HG02798 (cell line): ENCODE measurements around the gene SOS2.

Experiments
- ATAC-seq: cut with Tn5 transposase; IDR thresholded peaks from one replicate; pipeline ENCODE4 v1.9.1; 2021; ENCODE audit warnings: mild to moderate bottlenecking; ENCODE audit not compliant: unreplicated experiment, poor library complexity

Gene SOS2

DNA sequence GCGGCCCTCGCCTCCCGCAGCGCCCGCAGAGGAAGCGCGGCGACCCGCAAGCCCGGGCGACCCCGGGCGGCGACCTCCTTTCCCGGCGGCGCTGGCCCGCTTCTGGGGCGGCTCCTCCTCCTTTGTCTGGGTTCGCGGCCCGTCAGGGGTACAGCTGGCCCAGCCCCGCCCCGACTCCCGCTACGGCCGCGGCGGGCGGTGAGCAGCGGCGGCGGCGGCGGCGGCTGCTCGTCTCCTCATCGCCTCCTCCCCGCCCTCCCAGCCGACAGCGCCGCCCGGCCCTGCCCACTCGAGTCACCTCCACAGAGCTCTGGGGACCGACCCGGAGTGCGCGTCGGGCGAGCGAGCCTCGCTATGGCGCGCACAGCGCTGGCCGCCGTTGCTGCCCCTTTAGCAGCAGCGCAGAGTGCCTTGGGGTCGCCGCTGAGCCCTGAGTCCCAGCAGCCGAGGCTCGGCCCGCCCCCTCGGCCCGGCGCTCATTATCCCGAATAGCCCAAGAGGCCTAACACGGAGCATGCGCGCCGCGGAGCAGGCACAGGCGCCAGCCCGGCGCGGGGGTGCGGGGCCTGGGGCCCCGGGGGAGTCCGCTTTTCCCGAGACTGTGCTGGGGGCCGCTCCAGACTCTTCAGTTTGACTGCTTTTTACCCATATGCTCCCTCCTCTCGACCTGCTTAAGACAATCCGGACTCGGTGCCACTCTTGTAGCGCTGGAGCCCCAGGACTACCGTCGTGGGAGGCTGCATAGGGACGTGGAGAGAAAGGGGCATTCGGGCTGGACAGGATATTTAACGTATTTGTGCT, at the start of gene SOS2:
SOS2 (minus strand) TSS at position 104 of the 801 bp plus-strand sequence. CDS start 295 bp downstream, outside the sequence.
- ATAC-seq: peak; percentile 91

DNA sequence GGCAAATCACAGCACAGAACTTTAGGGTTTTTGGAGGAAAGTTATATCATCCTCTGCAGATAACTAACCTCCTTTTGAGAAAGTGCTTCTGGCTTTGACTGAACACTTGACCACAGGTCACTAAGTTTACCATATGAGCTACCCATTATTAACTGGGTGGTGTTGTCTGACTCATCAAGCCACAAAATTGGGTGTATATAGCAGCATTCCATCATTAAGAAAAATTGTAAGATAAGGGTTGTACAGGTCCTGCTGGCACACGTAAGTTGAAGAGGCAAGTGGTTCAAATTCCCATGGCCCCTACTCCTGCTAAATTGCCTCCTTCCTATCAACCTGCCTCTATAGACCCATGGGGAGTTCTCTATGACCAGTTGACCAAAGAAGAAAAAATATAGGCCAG, 41.1 kb upstream of the SOS2 start:
- ATAC-seq: no peak

DNA sequence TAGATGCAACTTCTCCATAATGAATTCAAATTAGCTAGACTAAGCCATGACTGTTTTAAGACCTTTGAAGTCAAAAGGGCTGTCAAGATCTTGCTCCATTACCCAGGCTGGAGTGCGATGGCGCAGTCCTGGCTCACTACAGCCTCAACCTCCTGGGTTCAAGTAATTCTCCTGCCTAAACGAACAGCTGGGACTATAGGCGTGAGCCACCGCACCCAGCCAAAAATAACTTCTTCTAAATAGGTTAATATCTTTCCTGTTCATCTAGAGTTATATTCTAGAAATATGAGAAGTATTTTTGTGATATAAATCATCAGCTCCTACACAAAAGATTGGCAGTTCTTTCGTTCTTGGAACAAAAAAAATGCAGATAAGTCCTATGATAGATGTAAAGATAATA, 39.6 kb upstream of the SOS2 start:
- no peak for ATAC-seq

DNA sequence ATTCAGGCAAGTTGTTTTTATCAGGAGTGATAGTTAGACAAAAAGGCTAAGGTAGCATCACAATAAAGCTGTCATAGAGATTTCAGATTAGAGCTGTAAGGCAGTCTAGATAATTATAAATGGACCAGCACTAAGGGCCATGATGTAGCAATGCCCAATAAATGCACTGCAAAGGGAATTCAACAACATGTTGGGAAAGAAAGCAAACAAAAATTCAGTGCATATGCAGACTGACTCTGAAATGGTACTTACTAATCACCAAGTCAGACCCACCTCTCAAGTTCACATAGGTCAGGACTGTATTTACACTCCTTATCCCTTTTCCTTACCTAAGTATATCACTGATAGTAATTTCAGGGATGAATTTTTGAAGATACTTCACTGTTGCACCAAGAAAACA, 33.7 kb upstream of the SOS2 start:
- no peak for ATAC-seq

DNA sequence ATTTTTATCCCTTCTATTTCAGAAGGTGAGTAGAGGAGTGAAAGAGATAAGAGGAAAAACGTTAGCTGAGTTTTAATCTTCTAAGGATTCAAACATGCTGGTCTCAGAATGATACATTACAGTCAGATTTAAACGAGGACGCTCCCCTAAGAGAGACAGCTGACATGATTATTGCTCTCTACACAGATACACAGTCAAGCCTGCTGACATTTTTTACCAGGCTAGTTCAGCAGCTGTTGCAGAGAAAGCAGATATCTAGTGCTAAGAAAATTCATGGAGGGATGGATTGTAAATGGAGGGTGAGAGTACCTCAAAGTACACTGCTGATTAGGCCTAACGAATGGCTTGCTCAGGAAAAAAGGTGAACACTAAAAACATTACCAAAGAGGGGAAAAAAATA, 31.9 kb upstream of the SOS2 start:
- ATAC-seq: no peak

DNA sequence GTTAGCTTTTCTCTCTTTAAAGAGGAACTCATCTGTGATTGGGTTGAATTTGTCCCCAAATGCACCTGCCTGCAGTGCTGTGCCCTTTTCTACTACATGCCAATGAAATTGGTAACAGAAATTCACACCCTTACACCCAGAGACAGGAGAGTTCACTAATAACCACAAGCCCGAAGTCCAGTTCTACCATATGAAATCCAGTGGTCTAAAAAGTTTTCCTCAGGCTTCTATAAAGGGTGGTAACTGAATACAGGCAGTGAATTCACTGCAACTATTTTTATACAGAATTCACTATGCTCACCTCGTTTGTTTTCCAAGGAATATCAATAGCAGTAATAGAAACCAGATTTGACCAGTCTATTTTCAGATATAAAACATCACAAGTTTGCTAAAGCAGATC, 31.5 kb upstream of the SOS2 start:
- no peak for ATAC-seq

DNA sequence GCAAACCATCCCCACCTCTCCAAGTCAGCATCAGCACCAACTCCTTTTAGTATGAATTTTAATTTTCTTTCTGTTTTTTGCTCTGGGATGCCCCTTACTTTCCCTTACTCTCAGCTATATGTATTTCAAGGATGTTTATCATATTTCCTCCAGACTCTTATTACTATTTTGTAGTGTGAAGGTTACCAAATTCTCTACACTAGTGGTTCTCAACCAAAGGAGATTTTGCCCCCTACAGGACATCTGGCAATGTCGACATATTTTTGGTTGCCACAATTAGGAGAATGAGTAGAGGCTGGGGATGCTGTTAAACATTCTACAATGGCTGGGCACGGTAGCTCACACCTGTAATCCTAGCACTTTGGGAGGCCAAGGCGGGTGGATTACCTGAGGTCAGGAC, 29.1 kb upstream of the SOS2 start:
- ATAC-seq: no peak

DNA sequence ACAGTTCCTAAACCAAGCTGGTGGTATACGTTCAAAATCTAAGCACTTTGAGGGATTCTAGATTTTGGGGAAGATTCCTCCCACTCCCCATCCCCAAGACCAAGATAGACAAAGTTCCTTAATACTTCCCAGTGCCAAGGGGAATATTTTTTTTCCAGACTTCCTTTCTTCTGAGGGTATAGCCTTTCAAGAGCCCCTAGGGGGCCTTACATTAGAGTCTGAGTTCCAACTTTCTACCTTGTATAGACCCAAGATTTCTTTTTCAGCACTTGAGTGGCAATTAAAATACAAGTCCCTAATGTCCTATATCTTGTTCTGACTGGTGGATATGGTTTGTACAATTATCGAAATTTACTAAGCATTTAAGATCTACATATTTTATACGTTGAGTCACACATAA, 28.7 kb upstream of the SOS2 start:
- ATAC-seq: no peak

DNA sequence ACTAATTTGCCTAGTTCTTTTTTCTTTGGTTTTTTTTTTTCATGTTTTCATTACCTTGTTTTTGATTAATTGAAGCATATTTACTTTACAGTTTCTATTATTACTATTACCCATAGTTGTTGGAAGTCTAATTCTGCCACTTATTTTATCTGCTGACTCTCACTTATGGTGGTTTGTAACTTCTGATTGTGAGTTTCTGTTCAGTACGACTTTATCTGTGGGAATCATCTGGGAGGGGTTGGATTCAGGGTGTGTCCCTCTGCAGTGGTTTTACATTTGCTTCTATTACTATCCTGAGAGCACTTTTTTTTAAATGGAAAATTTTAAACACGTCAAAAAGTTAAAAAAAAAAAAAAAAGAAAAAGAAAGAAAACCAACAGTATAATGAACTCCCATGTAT, 26.4 kb upstream of the SOS2 start:
- ATAC-seq: no peak

DNA sequence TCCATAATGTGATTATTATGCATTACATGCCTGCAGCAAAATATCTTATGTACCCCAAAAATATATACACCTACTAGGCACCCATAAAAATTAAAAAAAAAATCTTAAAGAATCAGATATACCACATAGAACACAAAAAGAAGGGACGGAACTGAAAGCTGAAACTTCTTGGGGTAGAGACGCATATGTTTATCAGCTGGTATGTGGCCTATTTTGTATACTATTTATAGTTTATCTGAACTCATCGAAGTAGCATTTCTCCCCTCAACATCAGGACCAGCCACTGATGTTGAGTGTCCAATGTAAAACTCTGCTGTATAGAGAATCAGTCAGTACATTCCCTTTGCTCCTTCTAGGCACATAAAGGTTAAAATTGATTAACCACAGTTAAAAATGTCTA, 22.9 kb upstream of the SOS2 start:
- no peak for ATAC-seq

DNA sequence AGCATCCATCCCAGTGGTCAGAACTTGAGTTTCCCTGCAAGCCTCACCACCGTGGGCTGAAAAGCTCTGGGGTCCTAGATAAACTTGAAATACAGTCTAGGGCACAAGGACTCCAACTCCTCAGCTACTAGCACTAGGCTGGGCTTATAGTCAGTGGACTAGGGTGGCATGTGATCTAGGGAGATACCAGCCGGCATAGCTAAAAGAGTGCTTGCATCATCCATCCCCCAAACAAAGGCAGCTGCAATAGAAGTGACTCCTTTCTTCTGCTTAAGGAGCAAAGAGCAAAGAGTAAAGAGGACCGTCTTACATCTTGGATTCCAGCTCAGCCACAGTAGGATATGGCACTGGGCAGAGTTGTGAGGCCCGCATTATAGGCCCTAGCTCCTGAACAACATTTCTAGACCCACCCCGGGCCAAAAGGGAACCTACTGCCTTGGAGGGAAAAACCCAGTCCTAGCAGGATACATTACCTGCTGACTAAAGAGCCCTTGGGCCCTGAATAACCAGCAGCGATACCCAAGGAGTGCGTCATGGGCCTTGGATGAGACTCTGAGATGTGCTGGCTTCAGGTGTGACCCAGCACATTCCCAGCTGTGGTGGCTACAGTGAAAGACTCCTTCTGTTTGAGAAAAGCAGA, 17.9 kb upstream of the SOS2 start:
- no peak for ATAC-seq

DNA sequence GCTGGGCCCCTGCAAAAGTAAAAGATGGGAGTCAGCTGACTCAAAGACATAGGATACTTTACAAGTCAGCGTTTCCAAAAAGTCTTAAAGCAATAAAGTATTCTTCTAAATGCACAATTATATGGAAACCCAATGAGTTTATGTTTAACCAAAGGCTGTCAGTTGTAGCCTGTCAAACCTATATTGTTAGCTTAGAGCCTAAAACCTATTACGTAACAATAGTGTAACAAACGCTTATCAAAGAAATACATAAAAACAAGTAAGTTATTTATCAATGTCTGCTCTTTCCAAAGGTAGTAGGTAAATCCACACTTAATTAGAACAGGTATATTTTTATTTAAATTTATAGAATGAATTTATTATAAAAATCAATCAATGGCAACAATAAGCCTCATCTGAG, 15.9 kb upstream of the SOS2 start:
- no peak for ATAC-seq

DNA sequence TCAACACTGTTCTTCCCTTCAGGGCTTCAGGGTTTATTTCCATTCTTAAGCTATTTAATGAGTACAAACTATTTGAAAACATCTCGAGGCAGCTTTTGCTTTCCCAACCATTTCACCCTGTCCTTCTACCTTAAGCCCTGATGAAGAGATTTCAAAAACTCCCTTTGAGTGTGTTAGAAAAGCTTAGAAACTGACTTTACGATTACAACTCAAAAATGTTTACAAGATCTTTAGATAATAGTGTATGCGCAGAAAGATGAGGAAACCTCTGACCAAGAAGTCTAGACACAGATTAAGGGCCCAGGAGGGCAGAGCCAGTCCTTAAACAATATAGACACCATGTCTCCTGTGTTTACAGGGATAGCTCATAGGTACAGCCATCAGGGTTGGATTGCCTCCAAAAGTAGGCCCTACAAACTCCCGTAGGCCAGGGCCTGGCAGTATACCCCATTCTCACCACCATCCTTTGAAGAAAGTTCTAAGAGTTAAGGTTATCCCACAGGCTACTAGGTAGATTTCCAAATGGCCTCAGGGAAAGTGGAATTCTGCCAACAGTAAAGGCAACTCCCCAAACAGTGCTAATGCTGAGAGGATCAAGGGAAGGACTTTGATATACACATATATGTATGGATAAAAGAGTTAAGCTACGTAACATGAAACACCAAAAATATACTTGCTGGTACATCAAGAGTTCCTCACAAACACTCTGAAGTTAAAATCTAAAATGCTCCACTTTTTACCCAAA, 11.4 kb upstream of the SOS2 start:
- ATAC-seq: no peak

DNA sequence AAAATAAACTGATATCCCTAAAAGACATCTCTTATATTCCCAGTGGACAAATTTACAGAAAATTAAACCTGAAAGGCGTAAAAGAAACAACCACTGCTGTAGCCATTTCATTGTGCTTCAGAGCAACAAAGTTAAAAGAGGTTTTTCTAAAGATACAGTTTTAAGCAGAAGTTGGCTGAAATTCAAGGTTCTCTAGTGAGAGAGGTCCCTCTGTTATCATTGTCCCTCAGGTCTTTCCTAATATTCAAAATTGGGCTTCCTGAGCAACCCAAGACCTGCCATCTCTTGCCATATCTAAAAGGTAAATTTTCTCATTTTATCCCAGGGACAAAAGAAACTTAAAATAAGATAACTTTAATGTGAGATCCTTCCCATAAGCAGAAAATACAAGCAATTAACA, 10.7 kb upstream of the SOS2 start:
- no peak for ATAC-seq

DNA sequence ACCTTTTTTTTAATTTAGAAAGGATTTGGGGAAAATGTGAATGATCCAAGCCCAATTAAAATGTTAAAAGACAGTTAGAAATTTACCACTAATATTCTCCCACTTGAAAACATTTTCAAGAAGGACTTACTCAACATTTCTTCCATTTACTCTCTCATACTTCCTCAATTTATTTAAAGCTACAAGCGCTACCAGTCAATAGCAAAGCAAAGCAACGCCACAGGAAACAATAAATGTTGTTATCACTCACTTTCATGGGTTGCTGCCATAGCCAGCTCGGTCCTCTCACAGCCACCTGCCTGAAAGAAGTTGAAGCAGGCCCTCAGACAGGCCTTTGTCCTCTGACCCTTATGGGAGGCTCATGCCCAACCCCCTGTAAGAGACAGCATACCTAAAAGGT, 6.0 kb upstream of the SOS2 start:
- no peak for ATAC-seq

DNA sequence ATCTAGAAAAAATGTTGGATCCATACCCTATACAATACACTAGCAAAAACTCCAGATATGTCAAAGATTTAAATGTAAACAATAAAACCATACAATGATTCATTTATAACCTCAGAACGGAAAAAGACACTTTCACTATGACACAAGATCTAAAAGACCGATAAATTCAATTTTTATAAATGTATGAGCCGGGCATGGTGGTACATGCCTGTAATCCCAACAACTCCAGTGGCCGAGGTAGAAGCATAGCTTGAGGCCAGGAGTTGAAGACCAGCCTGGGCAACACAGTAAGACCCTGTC, 2.5 kb upstream of the SOS2 start:
- no peak for ATAC-seq

DNA sequence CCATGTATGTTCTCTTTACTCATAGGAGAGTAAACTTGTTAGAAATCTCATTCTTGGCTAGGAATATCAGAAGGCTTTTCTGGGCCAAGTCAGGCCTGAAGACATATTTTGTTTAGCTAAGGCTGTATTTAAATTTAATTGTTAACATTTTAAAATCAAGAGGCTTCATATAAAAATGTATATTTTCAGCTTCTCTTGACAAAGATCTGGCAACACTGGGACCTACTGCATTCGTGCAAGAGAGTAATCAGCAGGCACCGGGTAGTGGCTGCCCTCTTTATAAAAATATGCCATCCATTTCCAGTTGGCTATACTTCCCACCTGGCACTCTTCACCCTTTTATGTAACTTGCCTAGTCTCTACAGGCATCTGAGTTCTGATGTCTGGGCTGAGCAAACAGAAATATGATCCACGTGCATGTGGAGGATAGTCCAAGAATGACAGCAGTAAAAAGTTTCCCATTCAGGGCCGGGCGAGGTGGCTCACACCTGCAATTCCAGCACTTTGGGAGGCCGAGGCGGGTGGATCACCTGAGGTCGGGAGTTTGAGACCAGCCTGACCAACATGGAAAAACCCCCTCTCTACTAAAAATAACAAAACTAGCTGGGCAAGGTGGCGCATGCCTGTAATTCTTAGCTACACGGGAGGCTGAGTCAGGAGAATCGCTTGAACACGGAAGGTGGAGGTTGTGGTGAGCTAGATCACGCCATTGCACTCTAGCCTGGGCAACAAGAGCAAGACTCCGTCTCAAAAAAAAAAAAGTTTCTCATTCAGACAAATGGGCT, 2.0 kb upstream of the SOS2 start:
- no peak for ATAC-seq

DNA sequence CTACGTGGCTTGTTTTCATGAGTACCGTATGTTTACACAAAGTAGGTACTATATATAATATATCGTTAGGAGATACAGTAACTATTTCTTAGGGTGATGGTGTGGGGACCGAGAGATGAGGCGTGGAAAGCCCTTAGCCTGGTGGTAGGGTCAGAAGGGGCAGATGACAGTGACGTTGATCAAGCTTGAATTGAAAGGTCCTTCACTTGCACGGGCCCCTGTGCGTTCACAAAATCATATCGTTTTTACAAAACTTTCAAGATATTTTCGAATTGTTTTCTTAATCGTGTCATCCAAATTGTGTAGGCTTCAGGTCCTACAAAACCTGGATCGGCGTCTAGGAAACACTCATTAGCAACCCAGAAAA, 881 bp upstream of the SOS2 start:
- ATAC-seq: no peak

DNA sequence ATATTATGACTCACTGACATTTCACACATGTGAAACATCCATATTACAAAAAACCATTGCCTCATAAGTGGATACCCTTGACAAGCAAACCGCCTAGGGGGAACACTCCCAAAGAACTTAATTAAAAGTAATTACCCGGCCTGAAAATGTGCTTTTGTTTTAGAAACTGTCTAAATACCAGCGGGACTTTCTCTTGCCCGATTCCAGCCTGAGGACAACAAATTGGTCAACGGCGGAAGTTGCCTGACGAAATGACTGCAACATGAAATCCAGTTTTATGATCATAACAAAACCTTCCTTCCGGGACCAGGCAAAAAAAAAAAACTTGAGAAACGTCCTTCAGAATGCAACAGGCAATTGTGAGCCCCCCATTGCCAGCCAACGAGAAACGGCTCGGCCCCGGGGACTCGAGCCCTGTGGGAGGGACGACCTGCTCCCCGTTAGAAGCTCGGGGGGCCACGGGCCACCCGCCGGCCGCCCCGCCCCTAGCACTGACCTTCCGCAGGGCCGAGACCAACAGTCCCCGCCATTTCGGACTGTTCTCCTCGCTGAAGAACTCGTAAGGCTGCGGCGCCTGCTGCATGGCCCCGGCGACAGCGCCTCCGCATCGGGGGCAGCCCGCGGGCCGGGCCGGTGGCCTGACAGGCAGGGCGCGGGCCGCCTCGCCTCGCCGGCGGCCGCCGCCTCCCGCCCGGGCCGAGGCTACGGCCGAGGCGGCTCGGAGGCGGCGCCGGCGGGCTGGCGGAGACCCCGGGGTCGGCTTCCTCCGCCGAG, 490 bp downstream of the SOS2 start:
- peak; percentile 39 for ATAC-seq

DNA sequence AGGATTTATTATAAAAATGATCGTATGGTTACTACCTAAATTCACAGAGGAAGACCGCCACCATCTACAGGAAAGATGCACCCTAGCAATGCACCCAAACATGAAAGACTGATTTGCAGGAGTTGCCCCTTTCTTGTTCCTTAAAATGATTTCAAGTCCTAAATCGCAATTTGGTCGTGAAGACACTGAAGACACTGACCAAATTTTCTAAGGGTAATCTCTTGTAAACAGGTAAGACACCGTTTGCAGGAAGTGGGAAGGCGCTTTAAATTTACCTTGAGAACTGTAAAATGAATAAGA, 1.0 kb downstream of the SOS2 start:
- ATAC-seq: no peak
